Liver (tissue), 9 donors: ENCODE results near the gene GPR132. TPM values are rescaled to one million over a fixed set of nuclear protein-coding genes. Genes with fewer than 3 reads are reported as not detected.

Experiments used
- DNase-seq: peaks from one replicate; pipeline ENCODE4 v3.0.0-alpha.2; 2017; ENCODE audit warnings: low spot score
- H3K27ac ChIP-seq, 2 donors: one replicate each; pipeline ENCODE4 v1.7.0; 2013; ENCODE audit warnings: inconsistent platforms in 2 of 2, low read length in 2 of 2, control low read depth in 1 of 2, low read depth in 1 of 2, mild to moderate bottlenecking in 1 of 2
- H3K27me3 ChIP-seq, 4 donors: one replicate each; pipeline versions ENCODE4 v1.6.1 to v1.7.0; 2013; ENCODE audit warnings: low read length in 3 of 4, inconsistent platforms in 1 of 4, mild to moderate bottlenecking in 1 of 4, moderate library complexity in 1 of 4; ENCODE audit not compliant: control insufficient read depth in 4 of 4, insufficient read depth in 4 of 4
- H3K36me3 ChIP-seq, 4 donors: one replicate each; pipeline versions ENCODE4 v1.6.1 to v1.7.0; 2013; ENCODE audit warnings: low read length in 3 of 4, mild to moderate bottlenecking in 3 of 4, low read depth in 1 of 4, moderate library complexity in 1 of 4; ENCODE audit not compliant: control insufficient read depth in 4 of 4, insufficient read depth in 3 of 4
- H3K4me1 ChIP-seq, 4 donors: one replicate each; pipeline versions ENCODE4 v1.6.1 to v1.7.0; 2013; ENCODE audit warnings: low read length in 3 of 4, mild to moderate bottlenecking in 3 of 4, moderate library complexity in 1 of 4; ENCODE audit not compliant: control insufficient read depth in 4 of 4, insufficient read depth in 4 of 4
- H3K4me3 ChIP-seq, 3 donors: one replicate each; pipeline versions ENCODE4 v1.6.1 to v1.7.0; 2013; ENCODE audit warnings: low read length in 3 of 3, control low read depth in 1 of 3, low read depth in 1 of 3, mild to moderate bottlenecking in 1 of 3
- H3K9ac ChIP-seq, 2 donors: one replicate each; pipeline ENCODE4 v1.7.0; 2013; ENCODE audit warnings: low read length in 2 of 2, mild to moderate bottlenecking in 2 of 2, moderate library complexity in 2 of 2, control low read depth in 1 of 2, low read depth in 1 of 2
- H3K9me3 ChIP-seq, 4 donors: one replicate each; pipeline versions ENCODE4 v1.6.1 to v1.7.0; 2013; ENCODE audit warnings: low read length in 3 of 4; ENCODE audit not compliant: control insufficient read depth in 4 of 4
- EGR1 ChIP-seq, 2 donors: IDR thresholded peaks; 2 replicates each; pipeline ENCODE4 v1.6.1; 2016 to 2018; ENCODE audit warnings: antibody characterized with exemption in 2 of 2, low read depth in 2 of 2
- FOXA1 ChIP-seq: IDR thresholded peaks from 2 replicates; pipeline ENCODE4 v1.6.1; 2016; ENCODE audit warnings: antibody characterized with exemption
- FOXA2 ChIP-seq: IDR thresholded peaks from 2 replicates; pipeline ENCODE4 v1.6.1; 2016; ENCODE audit warnings: antibody characterized with exemption
- HNF4A ChIP-seq, 2 donors: conservative IDR thresholded peaks; 2 replicates each; pipeline ENCODE4 v1.6.1; 2016; ENCODE audit warnings: antibody characterized with exemption in 2 of 2, mild to moderate bottlenecking in 2 of 2
- HNF4G ChIP-seq: IDR thresholded peaks from 2 replicates; pipeline ENCODE4 v1.6.1; 2016; ENCODE audit warnings: antibody characterized with exemption
- JUND ChIP-seq, 2 donors: IDR thresholded peaks; 2 replicates each; pipeline ENCODE4 v1.6.1; 2016; ENCODE audit warnings: antibody characterized with exemption in 2 of 2
- NR2F2 ChIP-seq: IDR thresholded peaks from 2 replicates; pipeline ENCODE4 v1.6.1; 2016; ENCODE audit warnings: antibody characterized with exemption
- RAD21 ChIP-seq, 2 donors: IDR thresholded peaks; 2 replicates each; pipeline ENCODE4 v1.6.1; 2016; ENCODE audit warnings: antibody characterized with exemption in 2 of 2, mild to moderate bottlenecking in 2 of 2
- RXRA ChIP-seq, 2 donors: IDR thresholded peaks; 2 replicates each; pipeline ENCODE4 v1.6.1; 2017 to 2018; ENCODE audit warnings: antibody characterized with exemption in 2 of 2, mild to moderate bottlenecking in 1 of 2
- SP1 ChIP-seq: IDR thresholded peaks from 2 replicates; pipeline ENCODE4 v1.6.1; 2018; ENCODE audit warnings: antibody characterized with exemption, mild to moderate bottlenecking
- TAF1 ChIP-seq: conservative IDR thresholded peaks from 2 replicates; pipeline ENCODE4 v1.6.1; 2016; ENCODE audit warnings: antibody characterized with exemption, mild to moderate bottlenecking
- YY1 ChIP-seq: IDR thresholded peaks from 2 replicates; pipeline ENCODE4 v1.6.1; 2016; ENCODE audit warnings: antibody characterized with exemption, mild to moderate bottlenecking
- WGBS: extraction: QIAGEN DNeasy Blood & Tissue Kit; methylation state at CpG from one replicate; pipeline ENCODE4 v1.1.7; 2013; 5-methylcytosine and 5-hydroxymethylcytosine counted together
- polyA plus RNA-seq, 2 donors: library from polyadenylated mRNA; stranded (reverse) in 1 of 2; unstranded in 1 of 2; fragments of 200-250 nt in 1 of 2; fragments of >200 nt in 1 of 2; fragmentation: Nextera tagmentation in 1 of 2; extraction: Ambion mirVana in 1 of 2; gene quantifications; one replicate each; pipeline versions ENCODE4 v1.2.1 to v1.2.3, GENCODE V29; 2013 to 2015
- total RNA-seq, 2 donors: library from RNA; depleted of rRNA; stranded (reverse); fragments of >200 nt; gene quantifications; one replicate each; pipeline ENCODE4 v1.2.3, GENCODE V29; 2014
- TF ChIP-seq, protein P1 (sequence below): IDR thresholded peaks from 2 replicates; pipeline ENCODE4 v1.6.1; 2016; ENCODE audit warnings: antibody characterized with exemption, mild to moderate bottlenecking
- TF ChIP-seq, protein P2 (sequence below): IDR thresholded peaks from 2 replicates; pipeline ENCODE4 v1.6.1; 2016; ENCODE audit warnings: antibody characterized with exemption
- TF ChIP-seq, protein P3 (sequence below): IDR thresholded peaks from 2 replicates; pipeline ENCODE4 v1.6.1; 2016; ENCODE audit warnings: antibody characterized with exemption
- TF ChIP-seq, protein P4 (sequence below): IDR thresholded peaks from 2 replicates; pipeline ENCODE4 v1.6.1; 2016; ENCODE audit warnings: antibody characterized with exemption
- TF ChIP-seq, protein P5 (sequence below): fragments of 150-350 bp; IDR thresholded peaks from 2 replicates; pipeline ENCODE4 v1.5.1; 2017; ENCODE audit warnings: improper control_type of control experiment, low read depth, low read length; ENCODE audit not compliant: missing input control
- donor health status: healthy.
- donor health status: healthy.
- donor health status: healthy.
- donor health status: healthy.
- donor health status: healthy.

The GPR132 gene
- total and polyA plus RNA-seq, 4 donors = 0.32 to 1.2 (median 0.75) TPM

DNA sequence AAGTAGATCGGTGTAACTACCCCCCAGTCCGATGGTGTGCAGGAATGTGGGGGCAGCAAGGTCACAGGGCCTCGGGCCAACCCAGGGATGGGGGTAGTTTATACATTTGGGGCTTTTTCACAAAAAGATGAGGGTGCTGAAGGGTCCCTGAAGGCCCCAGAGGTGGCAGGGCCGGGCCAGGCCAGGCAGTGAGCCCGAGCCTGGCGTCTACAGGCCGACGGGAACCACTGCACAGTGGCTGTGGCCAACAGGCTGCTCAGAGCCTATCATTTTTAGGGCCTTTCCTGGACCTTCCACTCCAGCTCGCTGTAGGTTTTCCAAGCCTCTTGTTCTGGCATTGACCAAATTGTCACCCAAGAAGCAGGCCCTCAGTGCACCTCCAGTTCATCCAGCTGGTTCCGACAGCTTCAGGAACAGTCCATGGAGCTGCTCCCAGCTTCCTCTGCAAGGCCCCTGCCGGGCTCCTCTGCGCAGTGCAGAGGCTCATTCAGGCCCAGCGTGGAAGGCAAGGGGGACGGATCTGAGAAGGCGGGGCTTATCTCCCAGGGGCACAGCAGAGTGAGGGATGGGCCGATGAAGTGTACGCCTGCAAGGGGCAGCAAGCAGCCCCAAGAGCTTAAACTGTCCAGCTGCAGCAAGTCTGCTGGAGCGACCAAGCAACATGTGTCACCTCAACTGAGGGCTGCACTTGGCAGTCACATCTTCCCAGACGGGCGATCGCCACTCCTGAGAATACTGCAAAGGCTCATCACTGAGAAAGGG is 58.2 kb downstream of the GPR132 start:
- H3K4me3 ChIP-seq = no peak overlapping the region
- no peak overlapping the region for H3K27ac ChIP-seq
- 92% methylated on average over 21 of the region's 21 CpGs for WGBS
- H3K36me3 ChIP-seq = peaks cover 0 to 17% (median under 1%) of the 10 kb centered on the region in 4 donors
- no peaks in the 10 kb centered on the region for H3K9me3 ChIP-seq
- H3K4me1 ChIP-seq = peaks cover 0 to 3% (median 0%) of the 10 kb centered on the region in 4 donors
- DNase-seq = no peak
- TF ChIP-seq FOXA1 (no peak), RXRA (IDR thresholded peaks at IDR 0.05) (no peak), TAF1 (no peak), EGR1 (IDR thresholded peaks at IDR 0.05; ENCODE audit: low read depth in 2 of 2) (no peak), NR2F2 (no peak), HNF4A (conservative IDR thresholded peaks at IDR 0.05) (no peak), JUND (IDR thresholded peaks at IDR 0.05) (no peak), YY1 (no peak), FOXA2 (no peak), HNF4G (no peak), RAD21 (IDR thresholded peaks at IDR 0.05) (no peak), SP1 (no peak)
- TF ChIP-seq, protein P1, sequence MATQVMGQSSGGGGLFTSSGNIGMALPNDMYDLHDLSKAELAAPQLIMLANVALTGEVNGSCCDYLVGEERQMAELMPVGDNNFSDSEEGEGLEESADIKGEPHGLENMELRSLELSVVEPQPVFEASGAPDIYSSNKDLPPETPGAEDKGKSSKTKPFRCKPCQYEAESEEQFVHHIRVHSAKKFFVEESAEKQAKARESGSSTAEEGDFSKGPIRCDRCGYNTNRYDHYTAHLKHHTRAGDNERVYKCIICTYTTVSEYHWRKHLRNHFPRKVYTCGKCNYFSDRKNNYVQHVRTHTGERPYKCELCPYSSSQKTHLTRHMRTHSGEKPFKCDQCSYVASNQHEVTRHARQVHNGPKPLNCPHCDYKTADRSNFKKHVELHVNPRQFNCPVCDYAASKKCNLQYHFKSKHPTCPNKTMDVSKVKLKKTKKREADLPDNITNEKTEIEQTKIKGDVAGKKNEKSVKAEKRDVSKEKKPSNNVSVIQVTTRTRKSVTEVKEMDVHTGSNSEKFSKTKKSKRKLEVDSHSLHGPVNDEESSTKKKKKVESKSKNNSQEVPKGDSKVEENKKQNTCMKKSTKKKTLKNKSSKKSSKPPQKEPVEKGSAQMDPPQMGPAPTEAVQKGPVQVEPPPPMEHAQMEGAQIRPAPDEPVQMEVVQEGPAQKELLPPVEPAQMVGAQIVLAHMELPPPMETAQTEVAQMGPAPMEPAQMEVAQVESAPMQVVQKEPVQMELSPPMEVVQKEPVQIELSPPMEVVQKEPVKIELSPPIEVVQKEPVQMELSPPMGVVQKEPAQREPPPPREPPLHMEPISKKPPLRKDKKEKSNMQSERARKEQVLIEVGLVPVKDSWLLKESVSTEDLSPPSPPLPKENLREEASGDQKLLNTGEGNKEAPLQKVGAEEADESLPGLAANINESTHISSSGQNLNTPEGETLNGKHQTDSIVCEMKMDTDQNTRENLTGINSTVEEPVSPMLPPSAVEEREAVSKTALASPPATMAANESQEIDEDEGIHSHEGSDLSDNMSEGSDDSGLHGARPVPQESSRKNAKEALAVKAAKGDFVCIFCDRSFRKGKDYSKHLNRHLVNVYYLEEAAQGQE = no peak
- TF ChIP-seq, protein P2, sequence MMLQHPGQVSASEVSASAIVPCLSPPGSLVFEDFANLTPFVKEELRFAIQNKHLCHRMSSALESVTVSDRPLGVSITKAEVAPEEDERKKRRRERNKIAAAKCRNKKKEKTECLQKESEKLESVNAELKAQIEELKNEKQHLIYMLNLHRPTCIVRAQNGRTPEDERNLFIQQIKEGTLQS = no peak
- TF ChIP-seq, protein P3, sequence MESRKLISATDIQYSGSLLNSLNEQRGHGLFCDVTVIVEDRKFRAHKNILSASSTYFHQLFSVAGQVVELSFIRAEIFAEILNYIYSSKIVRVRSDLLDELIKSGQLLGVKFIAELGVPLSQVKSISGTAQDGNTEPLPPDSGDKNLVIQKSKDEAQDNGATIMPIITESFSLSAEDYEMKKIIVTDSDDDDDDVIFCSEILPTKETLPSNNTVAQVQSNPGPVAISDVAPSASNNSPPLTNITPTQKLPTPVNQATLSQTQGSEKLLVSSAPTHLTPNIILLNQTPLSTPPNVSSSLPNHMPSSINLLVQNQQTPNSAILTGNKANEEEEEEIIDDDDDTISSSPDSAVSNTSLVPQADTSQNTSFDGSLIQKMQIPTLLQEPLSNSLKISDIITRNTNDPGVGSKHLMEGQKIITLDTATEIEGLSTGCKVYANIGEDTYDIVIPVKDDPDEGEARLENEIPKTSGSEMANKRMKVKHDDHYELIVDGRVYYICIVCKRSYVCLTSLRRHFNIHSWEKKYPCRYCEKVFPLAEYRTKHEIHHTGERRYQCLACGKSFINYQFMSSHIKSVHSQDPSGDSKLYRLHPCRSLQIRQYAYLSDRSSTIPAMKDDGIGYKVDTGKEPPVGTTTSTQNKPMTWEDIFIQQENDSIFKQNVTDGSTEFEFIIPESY = no peak
- TF ChIP-seq, protein P4, sequence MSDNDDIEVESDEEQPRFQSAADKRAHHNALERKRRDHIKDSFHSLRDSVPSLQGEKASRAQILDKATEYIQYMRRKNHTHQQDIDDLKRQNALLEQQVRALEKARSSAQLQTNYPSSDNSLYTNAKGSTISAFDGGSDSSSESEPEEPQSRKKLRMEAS = no peak
- no peaks in the 10 kb centered on the region for H3K27me3 ChIP-seq
- H3K9ac ChIP-seq = no peak overlapping the region

DNA sequence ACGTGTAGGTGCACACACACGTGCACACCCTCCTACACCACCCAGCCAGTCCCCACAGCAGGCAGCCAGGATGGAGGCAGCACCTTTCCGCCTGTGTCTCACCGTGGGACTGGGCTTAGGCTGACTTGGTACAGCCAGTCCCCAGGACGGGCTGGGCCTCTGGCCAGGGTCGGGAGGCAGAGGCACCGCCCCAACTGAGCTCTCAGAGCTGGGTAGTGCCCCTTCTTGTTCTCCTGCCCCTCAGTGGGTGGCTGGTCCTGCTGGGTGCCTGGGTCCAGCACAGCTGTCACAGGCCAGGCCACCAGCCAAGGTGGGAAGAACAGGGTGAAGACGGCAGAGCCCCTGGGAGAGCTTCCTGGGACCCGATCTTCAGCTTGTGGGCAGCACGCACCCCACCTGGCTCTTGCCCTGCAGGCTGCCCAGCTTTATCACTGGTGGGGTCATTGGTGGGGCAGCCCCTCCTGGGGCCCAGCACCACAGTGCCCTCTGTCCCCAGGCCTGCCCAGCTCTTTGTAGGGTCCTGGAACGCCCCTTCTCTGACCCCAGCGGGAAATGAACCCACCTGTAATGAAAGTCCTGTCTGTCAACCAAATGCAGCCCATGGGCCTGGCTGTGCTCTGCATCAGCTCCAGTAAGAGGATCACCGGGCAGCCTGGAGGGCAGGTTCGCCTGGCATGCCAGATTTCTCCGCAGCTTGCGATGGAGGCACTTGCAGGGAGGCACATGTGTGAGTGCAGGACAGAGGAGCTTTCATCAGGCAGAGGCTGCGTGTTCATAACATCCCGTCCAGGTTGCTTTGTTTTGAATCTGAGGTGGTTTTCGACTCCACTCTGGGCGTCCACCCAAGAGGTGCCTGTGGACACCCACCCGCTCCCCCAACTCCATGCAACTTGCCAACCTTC is 59.0 kb downstream of the GPR132 start:
- Histone ChIP-seq H3K4me1 (peaks cover 0 to 3% (median 0%) of the 10 kb centered on the region in 4 donors), H3K27me3 (no peaks in the 10 kb centered on the region), H3K4me3 (no peak overlapping the region), H3K9ac (no peak overlapping the region), H3K27ac (no peak overlapping the region), H3K9me3 (no peaks in the 10 kb centered on the region), H3K36me3 (peaks cover 0 to 13% (median under 1%) of the 10 kb centered on the region in 4 donors)
- WGBS = 94% methylated on average over 21 of the region's 21 CpGs
- TF ChIP-seq HNF4A (conservative IDR thresholded peaks at IDR 0.05) (no peak), FOXA2 (no peak), NR2F2 (no peak), RXRA (IDR thresholded peaks at IDR 0.05) (no peak), FOXA1 (no peak)
- TF ChIP-seq, protein P5, sequence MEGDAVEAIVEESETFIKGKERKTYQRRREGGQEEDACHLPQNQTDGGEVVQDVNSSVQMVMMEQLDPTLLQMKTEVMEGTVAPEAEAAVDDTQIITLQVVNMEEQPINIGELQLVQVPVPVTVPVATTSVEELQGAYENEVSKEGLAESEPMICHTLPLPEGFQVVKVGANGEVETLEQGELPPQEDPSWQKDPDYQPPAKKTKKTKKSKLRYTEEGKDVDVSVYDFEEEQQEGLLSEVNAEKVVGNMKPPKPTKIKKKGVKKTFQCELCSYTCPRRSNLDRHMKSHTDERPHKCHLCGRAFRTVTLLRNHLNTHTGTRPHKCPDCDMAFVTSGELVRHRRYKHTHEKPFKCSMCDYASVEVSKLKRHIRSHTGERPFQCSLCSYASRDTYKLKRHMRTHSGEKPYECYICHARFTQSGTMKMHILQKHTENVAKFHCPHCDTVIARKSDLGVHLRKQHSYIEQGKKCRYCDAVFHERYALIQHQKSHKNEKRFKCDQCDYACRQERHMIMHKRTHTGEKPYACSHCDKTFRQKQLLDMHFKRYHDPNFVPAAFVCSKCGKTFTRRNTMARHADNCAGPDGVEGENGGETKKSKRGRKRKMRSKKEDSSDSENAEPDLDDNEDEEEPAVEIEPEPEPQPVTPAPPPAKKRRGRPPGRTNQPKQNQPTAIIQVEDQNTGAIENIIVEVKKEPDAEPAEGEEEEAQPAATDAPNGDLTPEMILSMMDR = no peak
- TF ChIP-seq, protein P1 = no peak
- TF ChIP-seq, protein P4 = no peak
- no peak for DNase-seq
